GM21360 (cell line): Measurements from ENCODE around the gene MYO5C.

Source experiments
- ATAC-seq: cut with Tn5 transposase; IDR thresholded peaks from one replicate; pipeline ENCODE4 v1.9.1; 2021; ENCODE audit warnings: mild to moderate bottlenecking, moderate library complexity; ENCODE audit not compliant: unreplicated experiment

The MYO5C gene, protein sequence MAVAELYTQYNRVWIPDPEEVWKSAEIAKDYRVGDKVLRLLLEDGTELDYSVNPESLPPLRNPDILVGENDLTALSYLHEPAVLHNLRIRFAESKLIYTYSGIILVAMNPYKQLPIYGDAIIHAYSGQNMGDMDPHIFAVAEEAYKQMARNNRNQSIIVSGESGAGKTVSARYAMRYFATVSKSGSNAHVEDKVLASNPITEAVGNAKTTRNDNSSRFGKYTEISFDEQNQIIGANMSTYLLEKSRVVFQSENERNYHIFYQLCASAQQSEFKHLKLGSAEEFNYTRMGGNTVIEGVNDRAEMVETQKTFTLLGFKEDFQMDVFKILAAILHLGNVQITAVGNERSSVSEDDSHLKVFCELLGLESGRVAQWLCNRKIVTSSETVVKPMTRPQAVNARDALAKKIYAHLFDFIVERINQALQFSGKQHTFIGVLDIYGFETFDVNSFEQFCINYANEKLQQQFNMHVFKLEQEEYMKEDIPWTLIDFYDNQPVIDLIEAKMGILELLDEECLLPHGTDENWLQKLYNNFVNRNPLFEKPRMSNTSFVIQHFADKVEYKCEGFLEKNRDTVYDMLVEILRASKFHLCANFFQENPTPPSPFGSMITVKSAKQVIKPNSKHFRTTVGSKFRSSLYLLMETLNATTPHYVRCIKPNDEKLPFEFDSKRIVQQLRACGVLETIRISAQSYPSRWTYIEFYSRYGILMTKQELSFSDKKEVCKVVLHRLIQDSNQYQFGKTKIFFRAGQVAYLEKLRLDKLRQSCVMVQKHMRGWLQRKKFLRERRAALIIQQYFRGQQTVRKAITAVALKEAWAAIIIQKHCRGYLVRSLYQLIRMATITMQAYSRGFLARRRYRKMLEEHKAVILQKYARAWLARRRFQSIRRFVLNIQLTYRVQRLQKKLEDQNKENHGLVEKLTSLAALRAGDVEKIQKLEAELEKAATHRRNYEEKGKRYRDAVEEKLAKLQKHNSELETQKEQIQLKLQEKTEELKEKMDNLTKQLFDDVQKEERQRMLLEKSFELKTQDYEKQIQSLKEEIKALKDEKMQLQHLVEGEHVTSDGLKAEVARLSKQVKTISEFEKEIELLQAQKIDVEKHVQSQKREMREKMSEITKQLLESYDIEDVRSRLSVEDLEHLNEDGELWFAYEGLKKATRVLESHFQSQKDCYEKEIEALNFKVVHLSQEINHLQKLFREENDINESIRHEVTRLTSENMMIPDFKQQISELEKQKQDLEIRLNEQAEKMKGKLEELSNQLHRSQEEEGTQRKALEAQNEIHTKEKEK (N-terminal part only)

DNA sequence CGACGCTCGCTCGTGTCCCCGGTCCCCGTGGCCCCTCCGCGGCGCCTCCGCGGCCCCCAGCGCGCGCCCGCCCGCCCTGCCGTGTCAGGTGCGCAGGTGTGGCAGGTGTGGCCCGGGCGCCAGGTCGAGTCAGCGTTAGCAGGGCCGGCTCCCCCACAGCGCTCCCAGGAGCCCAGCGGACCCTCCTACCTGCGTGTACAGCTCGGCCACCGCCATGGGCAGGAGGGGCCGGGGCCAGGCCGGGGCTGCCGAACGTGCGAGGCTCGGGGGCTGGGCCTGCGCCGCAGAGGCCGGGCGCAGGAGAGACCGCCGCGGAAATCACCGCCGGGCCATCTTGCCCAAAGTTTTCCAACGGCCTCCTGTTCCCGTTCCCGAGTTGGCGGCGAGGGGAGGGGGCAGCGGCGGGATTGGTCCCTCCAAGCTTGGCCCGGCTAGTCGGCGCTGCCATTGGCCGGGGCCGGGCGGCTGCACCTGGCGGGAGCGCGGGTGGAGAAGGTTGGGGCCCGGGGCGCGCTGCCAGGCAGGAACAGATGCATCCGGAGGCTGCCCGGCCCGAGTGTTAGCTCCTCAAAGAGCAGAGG lies at the start of gene MYO5C:
Gene MYO5C (minus strand): TSS at position 384 of the 581 bp plus-strand sequence. CDS start 168 bp downstream, at position 216.
- no peak for ATAC-seq

DNA sequence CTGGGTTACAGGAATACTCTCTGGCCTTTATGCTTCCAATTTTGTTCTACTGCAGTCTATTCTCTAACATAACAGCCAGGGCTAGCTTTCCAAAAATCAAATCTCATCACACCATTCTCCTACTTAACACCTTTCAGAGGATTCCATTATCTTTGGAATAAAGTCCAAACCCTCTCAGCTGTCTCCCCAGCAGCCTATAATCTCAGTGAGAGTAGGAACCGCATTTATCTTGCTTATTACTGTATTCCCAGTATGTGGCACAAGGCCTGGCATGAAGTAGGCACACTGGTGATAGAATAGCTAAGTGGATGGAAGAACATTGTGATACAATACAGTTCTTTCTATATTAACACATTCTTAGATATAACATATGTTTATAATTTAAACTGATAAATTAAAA lies 49.0 kb upstream of the MYO5C start:
- ATAC-seq, result no peak

- ATAC-seq, result no peak
Observed at GRCh38 chr15:52343831-52344230, 48.2 kb upstream of the MYO5C start.

DNA sequence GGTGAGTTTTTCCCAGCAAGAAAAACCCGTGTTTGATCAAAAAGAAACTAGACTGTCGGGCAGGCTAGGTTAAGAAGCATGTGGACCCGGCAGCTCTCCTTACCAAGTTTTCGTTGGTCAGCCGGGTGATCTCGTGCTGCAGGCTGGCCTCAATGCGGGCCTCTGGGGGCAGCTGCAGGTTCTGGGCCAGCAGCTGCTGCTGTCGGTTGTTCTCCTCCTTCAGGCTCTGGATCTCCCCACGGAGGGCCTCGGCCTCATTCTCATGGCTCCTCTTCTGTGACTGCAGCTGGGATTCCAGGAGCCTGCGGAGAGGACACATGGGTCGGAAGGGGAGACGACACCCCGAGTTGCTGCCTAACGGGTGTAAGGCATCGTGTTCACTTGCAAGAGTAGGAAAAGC lies 44.5 kb upstream of the MYO5C start:
- no peak for ATAC-seq

GRCh38 chr15:52338891-52339290 lies 43.3 kb upstream of the MYO5C start:
- ATAC-seq, result no peak

DNA sequence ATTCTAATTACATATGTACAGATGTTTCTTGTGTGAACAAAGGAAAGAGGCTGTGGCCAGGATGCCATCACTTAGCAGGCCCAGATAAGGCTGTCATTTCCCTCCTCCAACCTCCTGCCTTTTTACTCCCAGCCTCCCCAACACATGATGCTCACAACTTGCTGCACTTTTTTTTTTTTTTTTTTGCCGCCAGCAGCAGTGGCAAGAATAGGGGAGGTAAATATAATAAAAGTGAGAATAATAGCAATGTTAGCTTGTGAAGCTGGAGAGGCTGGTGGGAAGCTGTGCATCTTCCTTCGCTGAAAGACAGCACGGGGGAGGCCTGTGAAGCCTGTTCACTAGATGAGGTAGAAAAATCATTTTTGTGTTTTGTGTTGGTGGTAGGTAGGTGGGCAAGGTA lies 42.5 kb upstream of the MYO5C start:
- ATAC-seq, result no peak

DNA sequence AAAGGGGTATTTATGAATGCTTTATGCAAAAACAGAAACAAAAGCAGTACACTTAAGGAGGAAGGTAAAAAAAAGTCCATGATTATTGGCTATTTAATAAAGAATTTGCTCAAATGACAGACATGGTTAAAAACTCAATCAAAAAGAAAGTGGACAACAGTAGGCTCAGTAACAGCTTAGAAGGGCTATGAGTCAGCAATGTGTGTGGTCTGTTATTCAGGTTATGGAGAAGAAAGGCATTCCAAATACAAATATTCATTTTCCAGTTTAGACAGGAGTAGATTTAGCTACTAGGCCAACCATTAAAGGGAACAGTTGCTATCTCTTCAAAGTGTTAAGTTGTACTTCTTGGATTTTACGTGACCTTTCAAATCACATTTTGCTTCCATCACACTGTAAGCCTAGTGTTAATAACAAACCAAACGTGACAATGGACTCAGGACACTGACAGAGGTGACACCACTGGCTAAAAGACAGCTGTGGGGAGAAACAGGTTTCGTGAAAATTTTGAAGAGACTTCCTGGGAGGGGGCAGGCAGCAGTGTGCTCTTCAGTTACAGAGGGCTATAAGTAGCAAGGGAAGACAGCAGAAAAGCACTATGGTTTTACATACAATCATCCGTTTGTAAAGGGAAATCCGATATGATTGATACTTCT lies 41.7 kb upstream of the MYO5C start:
- ATAC-seq, result no peak

DNA sequence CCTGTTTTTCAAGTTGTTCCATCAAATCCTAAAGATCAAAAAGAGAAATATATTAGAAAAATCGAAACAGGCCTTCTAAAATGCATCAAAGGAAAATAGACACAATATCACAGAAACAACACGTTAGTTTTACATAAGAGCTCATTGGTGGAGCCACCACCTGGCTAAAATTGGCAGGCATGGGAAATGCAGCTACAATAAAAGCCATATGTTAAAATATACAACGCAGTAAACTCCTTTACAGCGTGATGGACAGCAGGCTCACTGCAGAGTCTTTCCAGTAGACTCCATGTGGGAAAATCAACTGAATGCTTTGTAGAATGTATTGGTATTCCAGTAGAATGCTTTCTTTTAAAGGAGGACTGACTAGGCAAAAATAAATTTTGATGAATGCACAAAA lies 40.9 kb upstream of the MYO5C start:
- no peak for ATAC-seq

- no peak for ATAC-seq
Observed at GRCh38 chr15:52334491-52335160, 39.0 kb upstream of the MYO5C start.

GRCh38 chr15:52331490-52332240 lies 36.1 kb upstream of the MYO5C start:
- ATAC-seq, result peak; percentile 83

GRCh38 chr15:52329987-52330386 lies 34.4 kb upstream of the MYO5C start:
- no peak for ATAC-seq

GRCh38 chr15:52329150-52329549 lies 33.5 kb upstream of the MYO5C start:
- no peak for ATAC-seq

- ATAC-seq, result no peak
Observed at GRCh38 chr15:52328680-52329079, 33.1 kb upstream of the MYO5C start.

GRCh38 chr15:52326756-52327155 lies 31.2 kb upstream of the MYO5C start:
- no peak for ATAC-seq

GRCh38 chr15:52324109-52324508 lies 28.5 kb upstream of the MYO5C start:
- ATAC-seq, result no peak

DNA sequence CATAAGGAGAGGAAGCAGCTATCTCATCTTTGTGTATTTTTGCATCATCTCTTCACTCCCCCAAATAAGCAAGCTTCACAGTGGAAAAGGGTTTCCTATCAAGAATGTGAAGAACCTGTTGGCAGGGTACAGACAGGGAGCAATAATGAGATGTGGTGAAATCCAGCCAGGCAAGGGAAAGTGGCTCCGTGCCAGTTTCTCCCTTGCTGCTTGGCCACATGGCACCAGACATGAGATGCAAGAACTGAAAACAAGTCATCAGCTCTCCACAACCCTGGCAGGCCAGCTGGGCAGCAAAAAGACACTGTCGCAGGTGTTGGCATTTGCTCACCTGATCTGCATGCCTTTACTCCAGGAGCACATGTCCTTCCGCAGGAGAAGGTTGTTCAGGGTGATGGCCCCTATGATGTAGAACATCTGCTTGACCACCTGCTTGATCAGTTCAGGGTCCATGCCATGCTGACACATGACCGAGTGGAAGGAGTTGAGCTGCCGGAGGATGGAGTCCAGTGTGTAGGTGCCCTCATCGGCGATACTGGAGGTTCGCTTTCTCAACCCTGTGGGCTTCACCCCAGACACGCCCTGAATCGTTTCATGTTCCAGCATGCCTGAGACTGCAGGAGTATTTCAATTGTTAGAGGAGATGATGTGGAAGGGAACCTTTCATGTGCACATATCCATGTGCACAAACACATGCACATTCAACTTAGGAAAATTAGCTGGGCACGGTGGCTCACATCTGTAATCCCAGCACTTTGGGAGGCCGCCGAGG lies 23.3 kb upstream of the MYO5C start:
- no peak for ATAC-seq

GRCh38 chr15:52317688-52318087 lies 22.1 kb upstream of the MYO5C start:
- ATAC-seq, result no peak

DNA sequence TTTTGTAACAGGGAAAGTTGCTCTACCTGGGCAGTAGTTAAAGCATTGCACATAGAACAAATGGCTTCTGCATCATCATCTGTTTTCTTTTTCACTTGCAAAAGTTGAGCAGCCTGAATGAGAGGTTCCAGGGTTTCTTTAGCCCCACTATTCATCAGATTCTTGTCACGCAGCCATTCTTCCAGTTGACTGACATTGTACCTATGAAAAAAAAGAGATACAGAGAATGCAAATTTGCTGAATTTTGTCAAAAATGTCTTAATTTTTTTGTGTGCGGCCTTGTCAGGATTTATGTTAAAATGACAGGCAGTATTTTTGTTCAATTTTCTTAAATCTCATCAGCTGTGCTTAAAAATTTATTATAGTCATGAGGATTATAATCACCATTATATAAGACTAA lies 21.4 kb upstream of the MYO5C start:
- no peak for ATAC-seq
